ENCODE results near the gene EYS. TPM values are rescaled to one million over a fixed set of nuclear protein-coding genes. Genes with fewer than 3 reads are reported as not detected.

EYS gene
- total and polyA plus RNA-seq, 8 donors = 0.24 to 0.85 (median 0.55) TPM

- Histone ChIP-seq H3K27me3 (no peaks in the 10 kb centered on the region), H3K4me1 (no peaks in the 10 kb centered on the region), H3K4me3 (no peak overlapping the region), H3K36me3 (no peaks in the 10 kb centered on the region), H3K27ac (no peak overlapping the region), H3K9me3 (no peaks in the 10 kb centered on the region)
- no peak for ATAC-seq
- intact Hi-C loops (cut with DNase I) = no loop called here
- no peak for TF ChIP-seq CTCF (IDR thresholded peaks at IDR 0.05)
- DNase-seq = no peak
Observed at GRCh38 chr6:64955435-64955848, 751.6 kb downstream of the EYS start.

GRCh38 chr6:64949257-64949656 is 757.8 kb downstream of the EYS start:
- ATAC-seq (no peak), DNase-seq (no peak)
- Histone ChIP-seq H3K27me3 (no peaks in the 10 kb centered on the region), H3K27ac (no peak overlapping the region), H3K9me3 (no peaks in the 10 kb centered on the region), H3K4me3 (no peak overlapping the region), H3K4me1 (no peaks in the 10 kb centered on the region), H3K36me3 (no peaks in the 10 kb centered on the region)
- no peak for TF ChIP-seq CTCF (IDR thresholded peaks at IDR 0.05)
- intact Hi-C loops (cut with DNase I) = no loop called here

- Histone ChIP-seq H3K9me3 (no peaks in the 10 kb centered on the region), H3K27me3 (no peaks in the 10 kb centered on the region), H3K4me3 (no peak overlapping the region), H3K27ac (no peak overlapping the region), H3K4me1 (no peaks in the 10 kb centered on the region), H3K36me3 (no peaks in the 10 kb centered on the region)
- intact Hi-C loops (cut with DNase I) = no loop called here
- DNase-seq (no peak), ATAC-seq (no peak)
- no peak for TF ChIP-seq CTCF (IDR thresholded peaks at IDR 0.05)
Observed at GRCh38 chr6:64948261-64948660, 758.8 kb downstream of the EYS start.

DNA sequence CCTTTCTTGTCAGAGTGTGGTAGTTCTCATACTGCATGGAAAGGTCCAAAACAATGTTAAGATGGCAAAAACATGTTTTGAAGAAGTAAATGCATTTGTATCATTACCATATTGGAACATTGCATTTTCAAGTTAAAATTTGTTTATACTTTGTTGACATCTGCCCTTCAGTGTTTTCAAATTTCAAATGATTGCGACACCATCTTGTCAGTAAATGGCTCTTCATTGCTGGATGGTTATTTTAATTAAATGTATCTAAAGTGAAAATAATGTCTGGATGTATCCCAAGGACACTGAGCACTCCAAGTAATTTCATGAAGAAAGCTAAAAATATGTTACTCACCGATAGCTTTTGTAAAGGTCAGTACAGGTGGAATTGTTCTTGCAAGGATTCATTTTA is 761.6 kb downstream of the EYS start:
- Histone ChIP-seq H3K4me1 (no peaks in the 10 kb centered on the region), H3K4me3 (no peak overlapping the region), H3K27ac (no peak overlapping the region), H3K9me3 (peaks cover 0 to 6% of the 10 kb centered on the region in 2 donors), H3K27me3 (no peaks in the 10 kb centered on the region), H3K36me3 (no peaks in the 10 kb centered on the region)
- DNase-seq (no peak), ATAC-seq (no peak)
- TF ChIP-seq CTCF (IDR thresholded peaks at IDR 0.05) = no peak
- intact Hi-C loops (cut with DNase I) = no loop called here

DNA sequence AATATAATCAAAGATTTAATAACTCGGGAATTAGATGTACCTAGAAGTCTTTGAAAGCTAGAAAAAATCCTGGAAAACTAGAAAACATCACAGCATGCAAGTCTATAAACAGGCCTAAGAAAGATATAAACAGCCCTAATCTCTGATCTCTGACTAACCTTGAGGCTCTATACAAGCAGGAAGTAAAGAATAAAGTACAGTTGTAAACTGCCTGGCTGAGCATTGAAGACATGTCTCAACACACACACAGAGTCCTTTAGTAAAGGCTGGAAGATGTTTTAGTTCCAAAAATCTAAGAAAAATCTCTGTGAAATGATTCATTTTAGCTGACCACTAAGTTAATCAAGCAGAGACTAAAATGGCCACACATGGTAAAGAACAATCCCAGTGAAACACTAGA is 774.5 kb downstream of the EYS start:
- H3K27ac ChIP-seq = no peak overlapping the region
- TF ChIP-seq CTCF (IDR thresholded peaks at IDR 0.05) = no peak
- H3K9me3 ChIP-seq = peaks cover 0 to 4% of the 10 kb centered on the region in 2 donors
- H3K4me3 ChIP-seq = no peak overlapping the region
- no peaks in the 10 kb centered on the region for H3K36me3 ChIP-seq
- no peaks in the 10 kb centered on the region for H3K4me1 ChIP-seq
- H3K27me3 ChIP-seq = no peaks in the 10 kb centered on the region
- no peak for ATAC-seq
- intact Hi-C loops (cut with DNase I) = no loop called here
- DNase-seq = no peak

All from left lung (tissue), 10 donors.